Measurements from ENCODE around the gene AHDC1.

AHDC1 gene

DNA sequence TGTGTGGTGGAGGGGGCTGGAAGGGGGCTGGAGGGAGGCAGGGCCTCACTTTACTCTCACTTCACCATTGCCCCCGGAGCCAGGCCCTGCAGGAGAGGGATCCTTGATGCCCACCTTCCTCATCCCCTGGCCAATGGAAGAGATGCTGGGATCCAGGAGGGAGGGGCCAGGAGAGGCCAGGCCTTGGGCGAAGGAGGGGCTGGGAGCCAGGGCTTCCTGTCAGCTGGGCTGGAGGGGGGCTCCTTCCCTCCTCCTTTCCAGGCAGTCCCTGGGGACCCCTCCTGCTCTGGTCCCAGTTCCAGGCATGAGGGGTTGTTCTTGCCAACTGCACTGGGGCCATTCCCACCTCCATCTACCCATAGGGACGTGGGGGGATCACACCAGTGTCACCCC is 5.7 kb downstream of the AHDC1 start:
- no peak for DNase-seq

DNA sequence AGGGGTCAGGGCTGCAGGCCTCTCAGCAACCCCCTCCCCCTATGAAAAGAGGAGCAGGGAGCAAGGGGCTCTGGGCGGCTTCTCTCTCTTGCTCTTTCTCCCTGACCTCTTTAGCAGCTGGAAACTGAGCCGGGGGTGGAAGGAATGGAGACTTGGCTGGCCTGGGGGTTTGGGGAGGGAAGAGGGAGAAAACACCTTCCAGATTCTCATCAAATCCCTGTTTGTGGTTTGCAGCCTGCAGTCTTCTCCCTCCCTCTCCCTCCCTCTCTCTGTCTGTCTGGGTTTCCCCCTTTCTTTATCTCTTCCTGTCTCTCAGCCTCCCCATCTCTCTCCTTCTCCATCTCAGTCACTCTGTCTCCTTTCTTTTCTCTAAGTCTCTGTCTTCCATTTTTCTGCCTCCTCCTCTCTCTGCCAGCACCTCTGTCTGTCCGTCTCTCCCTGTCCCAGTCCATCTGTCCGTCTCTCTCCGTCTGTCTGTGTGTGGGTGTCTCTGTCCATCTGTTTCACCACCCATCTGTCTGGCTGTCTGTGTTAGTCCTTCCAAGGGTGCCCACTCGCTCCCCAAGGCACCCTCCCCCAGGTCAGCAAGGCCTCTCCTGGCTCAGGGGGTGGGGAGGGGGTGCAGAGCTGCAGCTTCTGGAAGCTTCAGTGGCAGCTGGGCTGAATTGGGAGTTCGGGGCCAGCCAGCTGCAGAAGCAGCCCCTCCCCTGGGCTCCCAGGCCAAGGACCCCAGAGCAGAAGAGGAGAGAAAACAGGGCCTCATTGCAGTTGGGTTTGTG is 6.2 kb downstream of the AHDC1 start:
- DNase-seq, result no peak

DNA sequence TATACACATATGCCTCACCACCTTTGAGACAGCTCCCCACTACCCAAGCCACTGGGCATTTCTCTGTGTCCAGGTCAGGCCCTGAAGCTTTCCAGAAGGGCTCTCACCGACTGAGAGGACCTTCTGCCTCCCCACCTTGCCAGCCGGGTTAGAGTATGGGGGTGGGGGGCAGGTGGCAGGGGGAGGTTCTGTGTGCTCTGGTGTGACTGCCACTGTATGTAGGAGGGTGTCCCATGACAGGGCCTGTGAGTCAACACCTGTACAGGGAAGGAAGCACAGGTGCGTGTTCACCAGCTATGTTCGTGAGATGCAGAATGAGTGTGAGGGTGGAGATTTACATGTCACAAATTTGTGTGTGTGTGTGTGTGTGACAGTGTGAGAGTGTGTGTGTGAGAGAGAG is 7.0 kb downstream of the AHDC1 start:
- no peak for DNase-seq

DNA sequence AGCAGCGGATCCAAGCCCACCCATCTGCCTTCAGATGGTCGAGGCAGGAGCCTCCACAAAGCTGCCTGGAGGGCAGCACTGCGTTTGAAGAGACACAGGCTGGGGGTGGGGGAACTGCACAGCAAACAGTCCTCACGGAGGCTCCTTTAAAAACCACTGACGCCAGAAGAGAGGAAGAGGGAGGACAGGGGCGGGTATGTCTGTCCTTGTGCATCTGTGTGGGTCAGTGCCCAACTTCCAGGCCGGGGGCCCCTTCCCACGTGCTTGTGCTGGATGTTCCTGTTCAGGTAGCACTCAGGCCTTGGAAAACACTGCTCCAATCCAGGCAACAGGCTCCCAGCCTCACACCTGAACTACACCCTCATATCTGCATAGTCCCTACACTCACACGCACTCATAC is 7.7 kb downstream of the AHDC1 start:
- no peak for DNase-seq

DNA sequence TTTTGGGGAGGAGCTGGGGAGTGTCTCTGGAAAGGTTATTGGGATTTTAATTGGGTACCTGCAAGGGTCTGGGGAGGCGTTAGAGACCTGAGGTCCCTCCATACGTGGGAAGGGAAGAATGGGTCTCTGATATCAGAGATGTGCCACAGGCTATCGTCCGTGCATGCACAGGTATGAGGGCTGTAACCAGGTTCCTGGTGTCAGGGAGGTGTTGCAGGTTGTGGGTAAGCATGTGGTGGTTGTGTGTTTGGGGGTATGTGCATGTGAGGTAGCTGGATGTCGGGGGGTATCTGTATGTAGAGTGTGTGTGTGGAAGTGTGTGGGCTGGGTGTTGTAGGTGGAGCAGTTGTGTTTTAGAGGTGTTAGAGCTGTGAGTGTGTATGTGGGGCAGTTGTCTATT is 8.3 kb downstream of the AHDC1 start:
- no peak for DNase-seq

DNA sequence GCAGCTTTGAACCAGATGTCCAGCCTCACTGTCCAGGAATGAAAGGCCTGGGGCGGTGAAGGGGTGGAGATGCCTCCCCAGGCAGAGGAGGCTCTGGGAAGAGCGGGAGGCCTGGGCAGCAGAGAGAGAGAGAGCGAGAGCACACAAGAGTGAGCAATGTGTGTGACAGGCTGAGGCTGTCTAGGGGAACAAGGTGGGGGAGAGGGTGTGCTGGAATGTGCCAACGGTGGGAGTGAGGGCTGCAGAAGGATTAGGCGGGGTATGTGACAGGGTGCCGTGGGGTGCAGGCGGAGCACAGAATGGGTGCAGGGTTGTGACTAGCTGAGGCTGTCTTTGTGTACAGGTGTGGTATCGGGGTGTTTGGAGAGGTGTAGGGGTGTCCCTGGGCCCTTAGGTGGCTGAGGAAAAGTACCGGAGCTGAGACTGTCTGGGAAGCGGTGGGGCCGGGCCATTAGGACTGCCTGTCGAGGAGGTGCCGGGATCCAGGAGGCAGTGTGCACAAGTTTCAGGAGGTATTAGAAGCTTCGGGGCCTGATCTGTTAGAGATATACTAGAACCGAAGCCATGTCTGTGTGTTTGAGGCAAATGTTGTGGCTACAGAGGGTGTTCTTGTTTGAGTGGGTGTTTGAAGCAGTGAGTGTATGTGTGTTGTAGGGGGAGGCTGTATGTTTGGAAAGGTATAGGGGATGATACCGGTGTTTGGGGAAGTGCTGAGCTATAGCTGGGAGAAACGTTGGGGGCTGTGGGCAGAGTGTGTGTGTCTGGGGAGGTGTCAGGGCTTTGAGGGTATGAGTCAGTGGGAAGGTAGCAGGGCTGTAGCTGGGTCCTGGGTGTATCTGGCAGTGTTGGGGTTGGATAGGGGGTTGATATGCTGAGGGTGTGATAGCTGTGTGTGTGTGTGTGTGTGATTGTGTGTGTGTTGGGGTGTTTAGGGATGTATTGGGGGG is 9.1 kb downstream of the AHDC1 start:
- no peak for DNase-seq

DNA sequence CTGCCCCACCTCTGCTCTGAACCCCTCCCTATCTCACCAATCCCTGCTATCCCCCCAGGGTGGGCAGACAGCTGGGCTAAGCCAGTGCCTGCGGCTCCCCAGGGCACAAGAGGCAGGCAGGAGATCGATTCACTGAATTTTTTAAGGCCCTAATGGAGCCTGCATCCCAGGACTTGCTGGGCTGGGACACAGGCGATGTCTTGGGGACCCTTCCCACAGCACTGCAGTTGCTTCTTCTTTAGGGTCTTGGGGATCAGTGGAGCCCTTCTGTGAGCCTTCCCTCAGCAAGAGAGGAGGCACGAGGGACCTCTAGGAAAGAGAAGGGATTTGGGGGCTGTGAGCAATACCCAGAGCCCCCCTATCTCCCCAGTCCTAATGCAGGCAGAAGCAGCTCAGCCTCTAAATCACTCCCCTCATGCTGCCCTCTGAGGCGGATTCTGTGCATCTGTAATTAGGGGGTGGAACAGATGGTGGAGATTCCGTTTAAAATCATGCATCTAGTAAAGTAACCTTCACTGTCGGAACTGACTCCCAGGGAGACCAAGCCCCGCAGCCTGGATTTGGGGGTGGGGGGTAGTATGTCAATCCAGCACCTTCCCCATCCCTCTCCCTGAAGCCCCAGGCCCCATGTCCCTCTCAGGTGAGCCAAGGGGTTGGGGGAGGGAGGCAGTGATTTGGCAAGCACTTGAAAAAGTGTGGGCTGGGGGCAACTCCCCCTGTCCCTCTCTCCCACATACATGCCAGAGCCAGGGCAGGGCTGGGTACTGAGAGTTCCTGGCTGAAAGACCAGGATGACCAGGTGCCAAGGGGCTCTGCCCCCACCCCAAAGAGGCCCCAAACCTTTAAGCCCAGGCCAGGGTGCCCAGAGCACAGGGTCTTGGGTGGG is 10.0 kb downstream of the AHDC1 start:
- DNase-seq, result no peak

DNA sequence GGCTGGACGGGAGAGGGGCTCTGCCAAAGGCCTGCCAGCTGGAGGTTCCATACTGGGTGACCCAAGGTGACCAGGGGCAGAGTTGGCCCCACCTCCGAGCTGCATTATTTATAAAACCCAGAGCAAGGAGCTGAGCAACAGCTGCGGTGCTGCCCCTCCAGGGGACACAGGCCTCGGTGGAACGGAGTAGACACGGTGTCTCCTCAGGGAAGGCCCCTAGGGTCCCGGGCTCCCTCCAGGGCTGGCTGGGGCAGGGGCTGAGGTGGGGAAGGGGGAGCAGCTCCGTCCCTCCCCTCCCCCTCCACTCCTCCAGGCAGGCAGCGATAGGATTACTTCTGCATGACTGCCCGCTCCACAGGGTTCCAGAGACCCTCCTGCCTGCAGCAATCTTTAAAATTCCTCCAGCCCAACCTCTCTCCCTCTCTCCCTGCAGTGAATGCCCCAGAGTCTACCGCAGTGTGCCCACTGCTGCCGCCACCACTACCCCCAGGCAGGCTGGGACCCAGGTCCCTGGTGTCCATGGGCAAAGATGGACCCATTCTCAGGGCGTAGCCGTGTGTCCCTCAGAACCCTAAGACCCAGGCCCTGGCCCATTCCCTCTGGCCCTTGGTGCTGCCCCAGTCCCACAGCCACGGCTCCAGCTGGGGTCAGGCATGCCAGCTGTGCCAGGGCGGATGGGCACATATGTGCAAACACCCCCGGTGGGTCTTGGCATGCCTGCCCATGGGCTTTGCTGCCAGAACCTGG is 10.8 kb downstream of the AHDC1 start:
- DNase-seq, result no peak

DNA sequence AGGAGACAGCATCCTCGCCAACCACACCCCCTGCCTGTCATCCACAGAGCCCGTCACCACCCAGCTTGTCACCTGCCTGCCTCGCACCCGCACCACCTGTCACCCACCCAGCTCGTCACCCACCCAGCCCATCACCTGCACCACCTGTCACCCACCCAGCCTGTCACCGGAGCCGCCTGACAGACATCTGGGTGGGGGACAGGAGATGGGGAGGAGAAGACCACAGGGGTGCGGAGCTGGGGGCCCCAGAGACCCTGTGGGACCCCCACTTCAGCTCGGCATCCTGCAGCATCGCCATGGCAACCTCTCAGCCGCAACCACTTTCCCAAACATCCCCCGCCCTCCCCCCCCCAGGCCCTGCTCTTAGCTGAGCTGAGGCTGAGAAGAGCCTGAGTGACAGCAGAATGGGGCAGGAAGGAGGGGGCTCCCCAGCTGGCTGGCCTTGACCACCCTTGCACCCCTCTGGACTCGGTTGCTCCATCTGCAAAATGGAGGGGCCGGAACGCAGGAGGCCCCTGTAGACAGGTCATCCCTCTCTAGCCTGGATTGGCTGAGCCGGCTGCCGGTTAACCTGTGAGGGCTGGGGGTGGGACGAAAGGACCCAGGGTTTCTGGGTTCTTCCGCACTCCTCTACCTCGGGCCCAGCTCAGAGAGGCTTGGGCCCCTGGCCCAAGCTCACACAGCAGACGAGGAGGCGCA is 11.6 kb downstream of the AHDC1 start:
- no peak for DNase-seq

DNA sequence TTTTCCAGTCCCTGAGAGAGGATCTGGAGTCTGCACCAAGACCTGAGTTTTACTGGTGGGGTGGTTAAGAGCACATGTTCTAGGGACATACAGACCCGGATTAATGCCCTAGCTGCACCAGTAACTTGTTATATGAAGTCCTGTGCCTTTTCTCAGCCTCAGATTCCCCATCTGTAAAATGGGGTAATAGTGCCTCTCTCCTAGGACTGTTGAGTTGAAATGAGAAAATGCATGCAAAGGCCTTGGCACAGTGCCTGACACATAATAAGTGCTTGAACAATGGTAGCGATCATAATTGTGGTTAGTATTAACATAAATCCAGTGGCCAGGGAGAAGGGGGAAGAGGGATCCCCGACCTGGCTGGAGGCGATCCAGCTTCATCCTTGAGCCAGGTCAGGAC is 12.3 kb downstream of the AHDC1 start:
- DNase-seq, result no peak

DNA sequence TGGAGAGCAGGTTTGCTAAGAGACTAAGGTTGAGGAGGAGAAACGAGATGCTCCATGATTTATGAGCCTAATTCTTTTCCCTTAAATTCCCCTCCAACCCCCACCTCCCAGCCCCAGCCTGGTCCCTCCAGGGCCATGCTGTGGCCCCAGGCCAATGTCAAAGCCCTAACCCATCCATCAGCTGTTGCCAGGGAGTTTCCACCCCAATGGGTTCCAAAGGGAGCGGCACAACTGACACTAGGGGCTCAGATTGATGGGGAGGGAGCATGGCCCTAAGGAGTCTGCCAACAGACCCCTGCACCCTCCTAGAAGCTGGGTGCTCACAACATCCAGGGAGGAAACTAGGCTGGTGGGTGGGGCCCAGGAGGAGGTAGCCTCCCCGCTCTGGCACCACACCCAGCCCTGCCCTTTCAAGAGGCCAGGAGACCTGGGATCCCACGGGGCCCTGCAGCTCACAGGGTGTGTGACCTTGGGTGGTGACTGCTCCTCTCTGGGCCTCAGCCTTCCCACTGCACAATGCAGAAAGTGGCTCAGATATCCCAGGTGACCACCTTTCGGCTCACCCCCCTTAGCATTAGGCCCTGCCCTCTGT is 12.9 kb downstream of the AHDC1 start:
- DNase-seq, result no peak

DNA sequence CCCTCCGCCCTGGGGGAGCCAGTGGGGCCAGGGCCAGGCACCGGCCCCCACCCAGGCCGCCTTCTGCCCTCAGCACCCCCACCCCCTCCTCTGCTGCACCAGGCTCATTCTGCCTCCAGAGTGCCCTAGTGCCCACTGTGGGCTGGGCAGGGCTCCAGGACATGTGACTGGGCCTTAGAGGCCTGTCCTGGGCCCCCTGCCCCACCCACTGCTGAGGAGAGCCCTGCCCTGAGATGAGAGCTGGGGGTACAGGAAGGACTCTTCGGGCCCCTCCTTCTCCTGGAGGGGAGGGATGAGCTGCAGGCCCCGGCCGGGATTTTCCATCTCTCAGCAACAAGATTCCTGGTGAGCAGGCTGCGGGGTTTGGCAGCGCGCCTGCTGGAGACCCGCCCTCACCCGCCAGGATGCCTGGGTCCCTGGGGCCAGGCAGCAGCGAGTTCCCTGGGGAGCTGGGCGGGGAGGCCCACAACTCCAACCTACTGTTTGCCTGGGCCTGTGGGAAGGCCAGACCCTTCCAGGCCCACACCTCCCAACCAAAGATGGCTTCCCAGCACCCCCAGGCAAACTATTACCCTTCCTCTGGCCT is 14.0 kb downstream of the AHDC1 start:
- no peak for DNase-seq

DNA sequence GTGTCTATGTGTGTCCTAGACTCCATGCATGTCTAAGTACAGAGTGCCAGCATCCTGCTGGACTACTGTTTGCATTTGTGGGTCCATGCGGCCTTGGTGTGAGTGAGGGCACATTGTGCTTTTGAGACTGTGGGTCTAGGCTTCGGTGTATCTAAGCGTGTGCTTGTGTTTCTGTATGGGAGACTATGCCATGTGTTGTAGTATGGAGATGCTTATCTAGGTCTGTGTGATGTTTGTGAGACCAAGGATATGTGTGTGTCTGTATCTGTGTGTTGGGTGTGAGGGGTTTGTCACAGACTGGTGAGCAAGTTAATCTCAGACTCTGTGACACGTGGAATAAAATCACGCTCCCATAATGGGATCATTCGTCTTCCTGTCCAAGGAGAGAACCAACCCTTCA is 14.5 kb downstream of the AHDC1 start:
- DNase-seq, result no peak

DNA sequence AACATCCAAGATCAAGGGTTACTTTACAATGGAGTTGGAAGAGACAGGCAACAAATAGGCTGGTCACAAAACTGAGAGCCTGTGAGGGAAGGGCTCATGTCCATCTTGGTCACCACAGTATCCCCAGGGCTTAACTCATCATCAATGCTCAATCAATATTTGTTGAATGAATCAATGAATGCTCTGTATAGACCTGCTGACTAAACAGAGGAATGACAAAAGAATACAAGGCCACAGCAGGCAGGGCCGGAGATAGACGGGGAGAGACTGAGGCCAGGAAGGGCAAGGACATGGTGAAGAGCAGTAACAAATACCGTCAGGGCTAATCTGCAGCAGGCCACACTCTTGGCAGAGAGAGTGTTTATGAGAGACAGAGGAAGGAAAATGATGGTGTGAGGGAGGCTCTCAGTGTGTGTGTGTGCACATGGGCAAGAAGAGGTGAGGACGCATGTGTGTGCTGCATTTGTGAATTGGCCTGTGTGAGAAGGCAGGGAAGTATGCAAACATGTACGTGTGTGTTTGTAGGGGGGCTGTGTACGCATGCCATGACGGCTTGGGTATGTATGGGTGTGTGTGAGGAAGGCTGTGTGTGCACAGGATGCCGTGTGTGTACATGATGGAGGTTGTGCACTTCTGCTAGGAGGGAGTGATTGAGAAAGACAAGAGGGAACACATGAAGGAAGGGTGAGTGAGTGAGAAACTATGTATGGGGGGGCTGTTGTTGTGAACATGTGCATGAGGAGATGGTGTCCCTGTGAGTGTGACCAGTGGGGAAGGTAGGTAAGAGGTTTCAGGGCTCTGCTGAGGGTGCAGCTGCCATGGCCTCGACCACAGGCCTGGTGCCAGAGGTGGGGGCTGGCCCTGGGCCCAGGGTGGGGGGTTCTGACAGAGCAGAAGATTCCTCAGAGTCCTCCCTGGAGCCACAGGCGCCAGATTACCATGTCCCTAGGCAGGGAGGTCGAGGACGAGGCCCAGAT is 15.4 kb downstream of the AHDC1 start:
- DNase-seq, result no peak

DNA sequence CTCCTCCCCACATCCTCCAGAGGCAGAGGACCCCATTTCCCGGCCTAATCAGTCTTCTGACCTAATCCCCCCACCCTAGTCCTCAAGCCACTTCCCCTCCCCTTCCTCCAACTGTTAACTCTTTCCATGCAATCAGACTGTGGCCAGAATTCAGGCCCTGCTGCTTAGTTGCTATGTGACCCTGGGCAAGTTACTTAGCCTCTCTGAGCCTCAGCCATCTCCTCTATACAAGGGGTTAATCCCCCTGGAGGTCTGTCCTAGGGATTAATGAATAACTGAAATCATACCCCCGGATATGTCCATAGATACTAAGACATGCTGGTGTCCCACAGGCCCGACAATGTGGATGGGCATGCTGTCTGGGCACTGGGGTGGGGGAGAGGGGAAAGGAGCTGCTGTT is 18.3 kb downstream of the AHDC1 start:
- no peak for DNase-seq

DNA sequence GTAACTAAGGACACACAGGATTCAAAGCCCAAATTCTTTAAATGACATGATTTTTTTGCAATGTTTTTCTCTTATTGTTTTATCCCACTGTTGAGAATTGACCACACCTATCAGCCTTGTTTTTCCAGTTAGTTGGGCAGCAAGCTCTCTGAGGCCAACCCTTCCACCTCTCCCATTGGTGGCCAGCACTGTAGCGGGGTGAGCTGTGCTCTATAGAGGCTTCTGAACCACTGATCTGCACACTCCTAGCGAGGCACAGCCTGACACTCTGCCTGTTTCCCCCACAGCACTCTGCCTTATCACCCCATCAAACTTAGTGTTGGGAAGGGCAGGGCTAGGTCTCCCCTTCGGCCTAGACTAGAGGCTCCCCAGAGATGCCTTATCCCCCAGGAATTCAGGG is 19.5 kb downstream of the AHDC1 start:
- DNase-seq, result no peak

DNA sequence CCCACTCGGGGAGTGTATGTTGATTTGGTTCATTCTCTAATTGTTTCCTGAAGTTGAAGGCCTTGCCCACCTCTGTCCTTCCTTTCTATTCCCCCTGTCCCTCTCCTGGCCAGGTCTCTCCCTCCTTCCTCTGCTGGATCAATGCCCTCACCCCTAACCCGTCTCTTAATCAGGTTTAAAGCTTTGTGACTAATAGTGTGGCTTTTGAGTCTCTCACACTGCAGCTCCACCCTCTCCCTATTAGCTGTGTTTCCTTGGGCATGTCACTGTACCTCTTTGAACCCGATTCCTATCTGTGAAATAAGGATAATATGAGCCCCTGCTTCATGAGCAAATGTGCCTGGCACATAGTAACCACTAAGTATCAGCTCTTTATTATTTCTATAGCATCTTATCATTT is 20.5 kb downstream of the AHDC1 start:
- no peak for DNase-seq

DNA sequence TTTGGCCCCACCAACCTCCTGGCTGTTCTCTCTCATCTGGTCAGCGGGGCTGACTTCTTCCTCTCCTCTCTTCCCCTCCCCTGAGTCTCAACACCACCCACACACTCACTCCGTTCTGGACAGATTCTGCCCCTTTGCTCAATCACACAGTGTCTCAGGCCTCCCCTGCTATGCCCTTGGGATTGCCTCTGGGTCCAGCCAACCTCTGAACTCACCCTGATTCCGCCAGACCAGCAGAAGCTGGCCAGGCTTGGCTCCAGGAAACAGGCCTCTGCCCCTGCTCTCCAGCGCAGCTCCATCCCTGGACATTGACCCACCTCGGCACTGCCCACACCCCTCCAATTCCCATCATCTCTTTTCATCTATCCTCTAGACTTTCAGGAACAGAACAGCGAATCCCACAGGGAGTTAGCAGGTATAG is 22.1 kb downstream of the AHDC1 start:
- no peak for DNase-seq

DNA sequence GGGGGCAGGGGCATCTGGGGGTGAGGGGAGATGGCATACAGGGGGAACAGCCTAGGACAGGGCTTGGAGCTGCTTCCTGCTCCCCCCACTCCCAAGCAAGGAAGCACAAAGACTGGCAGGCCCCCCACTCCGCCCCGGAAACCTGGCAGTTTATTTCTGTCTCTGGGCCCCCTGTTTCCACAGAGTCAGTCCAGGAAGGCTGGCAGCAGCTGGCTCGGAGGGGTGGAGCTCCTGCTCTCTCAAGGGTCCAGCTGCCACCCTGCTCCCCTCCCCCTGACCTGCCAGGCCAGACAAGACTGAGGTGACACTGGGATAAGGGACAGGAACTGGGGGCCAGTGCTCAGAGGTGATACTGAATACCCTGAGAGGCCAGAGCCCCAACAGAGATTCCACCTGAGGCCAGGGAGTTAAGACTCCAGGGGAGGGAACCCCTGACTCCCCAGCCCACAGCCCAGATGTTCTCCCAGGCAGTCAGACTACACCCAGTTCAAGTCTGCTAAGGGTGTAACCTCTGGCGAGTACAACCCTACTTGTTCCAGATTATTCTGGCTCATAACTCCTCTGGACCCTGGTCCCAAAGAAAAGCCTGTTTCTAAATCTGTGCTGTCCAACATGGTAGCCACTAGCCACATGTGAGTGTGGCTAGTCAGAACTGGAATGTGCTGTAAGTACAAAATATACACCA is 26.3 kb downstream of the AHDC1 start:
- no peak for DNase-seq
